Muscle of arm (tissue), 12 donors: Measurements from ENCODE around the gene MAN1A1. TPM values are rescaled to one million over a fixed set of nuclear protein-coding genes. Genes with fewer than 3 reads are reported as not detected.

Experiments
- DNase-seq: peaks from one replicate; pipeline ENCODE4 v3.0.0-alpha.2; 2013
- polyA plus RNA-seq, 12 donors: library from polyadenylated mRNA; unstranded; fragments of 120-200 nt; gene quantifications; one replicate each; pipeline ENCODE4 v1.2.1, GENCODE V29; 2013; ENCODE audit not compliant: insufficient read length in 12 of 12

The MAN1A1 gene
- polyA plus RNA-seq, 12 donors, result 26.5 to 63.0 (median 34.4) TPM; not detected in 1

GRCh38 chr6:119348096-119348747 is 1.3 kb downstream of the MAN1A1 start:
- DNase-seq, result no peak

GRCh38 chr6:119347466-119348095 is 2.0 kb downstream of the MAN1A1 start:
- no peak for DNase-seq

GRCh38 chr6:119346936-119347335 is 2.6 kb downstream of the MAN1A1 start:
- no peak for DNase-seq

GRCh38 chr6:119346450-119346849 is 3.1 kb downstream of the MAN1A1 start:
- no peak for DNase-seq

GRCh38 chr6:119345114-119345513 is 4.4 kb downstream of the MAN1A1 start:
- DNase-seq, result no peak

- DNase-seq, result no peak
These were observed 5.3 kb downstream of the MAN1A1 start for GRCh38 chr6:119344306-119344705.

- no peak for DNase-seq
These were observed 5.9 kb downstream of the MAN1A1 start for GRCh38 chr6:119343573-119344146.

- no peak for DNase-seq
These were observed 6.4 kb downstream of the MAN1A1 start for GRCh38 chr6:119343167-119343566.

- no peak for DNase-seq
These were observed 7.1 kb downstream of the MAN1A1 start for GRCh38 chr6:119342430-119342829.

GRCh38 chr6:119340796-119341487 is 8.6 kb downstream of the MAN1A1 start:
- DNase-seq, result no peak

- DNase-seq, result no peak
These were observed 9.6 kb downstream of the MAN1A1 start for GRCh38 chr6:119339941-119340456.

- DNase-seq, result no peak
These were observed 11.8 kb downstream of the MAN1A1 start for GRCh38 chr6:119337762-119338161.

GRCh38 chr6:119337252-119337651 is 12.3 kb downstream of the MAN1A1 start:
- no peak for DNase-seq

- no peak for DNase-seq
These were observed 14.9 kb downstream of the MAN1A1 start for GRCh38 chr6:119334535-119335264.

- DNase-seq, result no peak
These were observed 15.8 kb downstream of the MAN1A1 start for GRCh38 chr6:119333707-119334295.

- no peak for DNase-seq
These were observed 16.4 kb downstream of the MAN1A1 start for GRCh38 chr6:119333063-119333609.

GRCh38 chr6:119331663-119332286 is 17.8 kb downstream of the MAN1A1 start:
- no peak for DNase-seq

- DNase-seq, result no peak
These were observed 18.9 kb downstream of the MAN1A1 start for GRCh38 chr6:119330520-119331113.

GRCh38 chr6:119329794-119330180 is 19.8 kb downstream of the MAN1A1 start:
- no peak for DNase-seq
